HepG2 (cell line): Measurements from ENCODE around the gene EGFL8. TPM values are rescaled to one million over a fixed set of nuclear protein-coding genes. Genes with fewer than 3 reads are reported as not detected.

Source experiments
- CAMTA2 ChIP-seq: sonication (generic); formaldehyde crosslinking; IDR thresholded peaks from 2 replicates; pipeline ENCODE4 v1.4.0; 2020; ENCODE audit warnings: mild to moderate bottlenecking, missing genetic modification reagents, borderline replicate concordance
- HDAC1 ChIP-seq: sonication (generic); formaldehyde crosslinking; IDR thresholded peaks from 2 replicates; pipeline ENCODE4 v1.5.1; 2020; ENCODE audit warnings: mild to moderate bottlenecking, missing genetic modification reagents
- JUNB ChIP-seq: sonication (generic); formaldehyde crosslinking; IDR thresholded peaks from 2 replicates; pipeline ENCODE4 v1.8.0; 2022; ENCODE audit warnings: missing genetic modification reagents, mild to moderate bottlenecking, borderline replicate concordance
- MLX ChIP-seq: IDR thresholded peaks from 2 replicates; pipeline ENCODE4 v1.6.1; 2016
- MZF1 ChIP-seq: sonication (generic); formaldehyde crosslinking; IDR thresholded peaks from 2 replicates; pipeline ENCODE4 v1.8.1; 2023; ENCODE audit warnings: mild to moderate bottlenecking, missing genetic modification reagents, borderline replicate concordance
- POGZ ChIP-seq: sonication (generic); formaldehyde crosslinking; IDR thresholded peaks from 2 replicates; pipeline ENCODE4 v1.4.0; 2020; ENCODE audit warnings: mild to moderate bottlenecking, missing genetic modification reagents
- SNAPC4 ChIP-seq: sonication (generic); formaldehyde crosslinking; IDR thresholded peaks from 2 replicates; pipeline ENCODE4 v1.4.0; 2020; ENCODE audit warnings: mild to moderate bottlenecking, missing genetic modification reagents
- TBX3 ChIP-seq: fragments of 450-650 bp; IDR thresholded peaks from 2 replicates; pipeline ENCODE4 v1.6.1; 2017; ENCODE audit warnings: antibody characterized with exemption, mild to moderate bottlenecking, inconsistent platforms, borderline replicate concordance
- ZNF3 ChIP-seq: IDR thresholded peaks from 2 replicates; pipeline ENCODE4 v1.7.0; 2017; ENCODE audit warnings: inconsistent platforms
- ZNF451 ChIP-seq: sonication (generic); formaldehyde crosslinking; IDR thresholded peaks from 2 replicates; pipeline ENCODE4 v1.5.0; 2020; ENCODE audit warnings: mild to moderate bottlenecking, missing genetic modification reagents
- ZNF543 ChIP-seq: sonication (generic); formaldehyde crosslinking; IDR thresholded peaks from 2 replicates; pipeline ENCODE4 v1.4.0; 2020; ENCODE audit warnings: mild to moderate bottlenecking, missing genetic modification reagents
- ZNF773 ChIP-seq: sonication (generic); formaldehyde crosslinking; IDR thresholded peaks from 2 replicates; pipeline ENCODE4 v1.4.0; 2020; ENCODE audit warnings: missing genetic modification reagents, borderline replicate concordance
- ZNF891 ChIP-seq: sonication (generic); formaldehyde crosslinking; IDR thresholded peaks from 2 replicates; pipeline ENCODE4 v1.5.0; 2020; ENCODE audit warnings: mild to moderate bottlenecking, missing genetic modification reagents
- ZSCAN29 ChIP-seq: sonication (generic); formaldehyde crosslinking; conservative IDR thresholded peaks from 2 replicates; pipeline ENCODE4 v1.4.0; 2020; ENCODE audit warnings: mild to moderate bottlenecking, missing genetic modification reagents
- polyA plus RNA-seq, 8 experiments: library from polyadenylated mRNA; depleted of rRNA in 3 of 8; stranded (reverse) in 7 of 8; unstranded in 1 of 8; fragments of >200 nt; fragmentation: Illumina TruSeq in 4 of 8; extraction: Trizol in 4 of 8; gene quantifications; 2 replicates each; pipeline versions ENCODE4 v1.2.1 to v1.2.3, GENCODE V29; 2011 to 2016; ENCODE audit warnings: low read depth in 4 of 8, missing spikeins in 1 of 8, mixed read lengths in 1 of 8; ENCODE audit not compliant: insufficient read depth in 1 of 8
- total RNA-seq, 5 experiments: library from RNA; depleted of rRNA; stranded (reverse); fragments of >200 nt; fragmentation: Illumina TruSeq; extraction: Trizol; gene quantifications; 2 replicates each; pipeline ENCODE4 v1.2.3, GENCODE V29; 2016; ENCODE audit warnings: low read depth in 1 of 5
- TF ChIP-seq, protein P1 (sequence below): sonication (generic); formaldehyde crosslinking; IDR thresholded peaks from 2 replicates; pipeline ENCODE4 v1.4.0; 2020; ENCODE audit warnings: missing genetic modification reagents
- TF ChIP-seq, protein P2 (sequence below): sonication (generic); formaldehyde crosslinking; IDR thresholded peaks from 2 replicates; pipeline ENCODE4 v1.8.0; 2022; ENCODE audit warnings: low read depth, missing genetic modification reagents

Gene EGFL8
- total and polyA plus RNA-seq, 2 of the 13 experiments (the other 11 are each of a cell fraction or from before 2014, with no cell fraction given) = 10.0 to 11.5 TPM

GRCh38 chr6:32195902-32196681 is 31.7 kb downstream of the EGFL8 start (continued):
- TF ChIP-seq ZNF543 (CRISPR knock-in tag) (peak; percentile 96), JUNB (no peak), ZNF451 (peak; percentile 79), ZNF773 (CRISPR knock-in tag) (peak; percentile 18; the same call in 1 of the 2 replicates), MLX (no peak), MZF1 (CRISPR knock-in tag) (peak; percentile 19; the same call in 1 of the 2 replicates), CAMTA2 (CRISPR knock-in tag) (peak; percentile 88; the same call in 1 of the 2 replicates), TBX3 (peak; percentile 34; the same call in 1 of the 2 replicates), ZSCAN29 (CRISPR knock-in tag) (peak; percentile 63; the same call in 1 of the 2 replicates), ZNF3 (CRISPR knock-in tag) (no peak), ZNF891 (peak; percentile 99), POGZ (no peak; the same call in 1 of the 2 replicates), HDAC1 (CRISPR knock-in tag) (peak; percentile 86), SNAPC4 (CRISPR knock-in tag) (no peak)
- TF ChIP-seq, protein P1, sequence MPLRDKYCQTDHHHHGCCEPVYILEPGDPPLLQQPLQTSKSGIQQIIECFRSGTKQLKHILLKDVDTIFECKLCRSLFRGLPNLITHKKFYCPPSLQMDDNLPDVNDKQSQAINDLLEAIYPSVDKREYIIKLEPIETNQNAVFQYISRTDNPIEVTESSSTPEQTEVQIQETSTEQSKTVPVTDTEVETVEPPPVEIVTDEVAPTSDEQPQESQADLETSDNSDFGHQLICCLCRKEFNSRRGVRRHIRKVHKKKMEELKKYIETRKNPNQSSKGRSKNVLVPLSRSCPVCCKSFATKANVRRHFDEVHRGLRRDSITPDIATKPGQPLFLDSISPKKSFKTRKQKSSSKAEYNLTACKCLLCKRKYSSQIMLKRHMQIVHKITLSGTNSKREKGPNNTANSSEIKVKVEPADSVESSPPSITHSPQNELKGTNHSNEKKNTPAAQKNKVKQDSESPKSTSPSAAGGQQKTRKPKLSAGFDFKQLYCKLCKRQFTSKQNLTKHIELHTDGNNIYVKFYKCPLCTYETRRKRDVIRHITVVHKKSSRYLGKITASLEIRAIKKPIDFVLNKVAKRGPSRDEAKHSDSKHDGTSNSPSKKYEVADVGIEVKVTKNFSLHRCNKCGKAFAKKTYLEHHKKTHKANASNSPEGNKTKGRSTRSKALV (CRISPR knock-in tag) = no peak; the same call in 1 of the 2 replicates
- TF ChIP-seq, protein P2, sequence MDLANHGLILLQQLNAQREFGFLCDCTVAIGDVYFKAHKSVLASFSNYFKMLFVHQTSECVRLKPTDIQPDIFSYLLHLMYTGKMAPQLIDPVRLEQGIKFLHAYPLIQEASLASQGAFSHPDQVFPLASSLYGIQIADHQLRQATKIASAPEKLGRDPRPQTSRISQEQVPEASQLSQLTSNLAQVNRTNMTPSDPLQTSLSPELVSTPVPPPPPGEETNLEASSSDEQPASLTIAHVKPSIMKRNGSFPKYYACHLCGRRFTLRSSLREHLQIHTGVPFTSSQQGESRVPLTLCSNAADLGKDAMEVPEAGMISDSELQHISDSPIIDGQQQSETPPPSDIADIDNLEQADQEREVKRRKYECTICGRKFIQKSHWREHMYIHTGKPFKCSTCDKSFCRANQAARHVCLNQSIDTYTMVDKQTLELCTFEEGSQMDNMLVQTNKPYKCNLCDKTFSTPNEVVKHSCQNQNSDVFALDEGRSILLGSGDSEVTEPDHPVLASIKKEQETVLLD = peak; percentile 47
